HCEC 1CT (cell line): ENCODE data around the gene LZTFL1.
A peak's percentile ranks its signal among the peaks of the same experiment; 100 is the strongest.

Experiments used
- DNase-seq: peaks from one replicate; pipeline ENCODE4 v3.0.0-alpha.2; 2017

The LZTFL1 gene

GRCh38 chr3:45841757-45842491, at the start of gene LZTFL1:
LZTFL1 (minus strand) TSS chr3:45842119; CDS start chr3:45841991, 128 bp downstream.
- peak; percentile 95 for DNase-seq

GRCh38 chr3:45890405-45890804, 48.5 kb upstream of the LZTFL1 start:
- DNase-seq = no peak

GRCh38 chr3:45889337-45889736, 47.4 kb upstream of the LZTFL1 start:
- no peak for DNase-seq

- no peak for DNase-seq
These were observed 46.0 kb upstream of the LZTFL1 start for GRCh38 chr3:45887759-45888511.

- DNase-seq = no peak
These were observed 45.4 kb upstream of the LZTFL1 start for GRCh38 chr3:45887285-45887684.

- DNase-seq = no peak
These were observed 44.2 kb upstream of the LZTFL1 start, which contains the start of gene CCR9 for GRCh38 chr3:45885979-45886705. CCR9 (plus strand) TSS chr3:45886543; CDS start chr3:45894934, 8,391 bp downstream.

GRCh38 chr3:45884368-45885201, 42.7 kb upstream of the LZTFL1 start:
- DNase-seq = no peak

GRCh38 chr3:45881078-45882022, 39.4 kb upstream of the LZTFL1 start:
- peak; percentile 4 for DNase-seq

GRCh38 chr3:45880725-45881077, 38.8 kb upstream of the LZTFL1 start:
- no peak for DNase-seq

GRCh38 chr3:45878124-45878523, 36.2 kb upstream of the LZTFL1 start:
- DNase-seq = no peak

- DNase-seq = no peak
These were observed 32.9 kb upstream of the LZTFL1 start for GRCh38 chr3:45874677-45875346.

- no peak for DNase-seq
These were observed 31.7 kb upstream of the LZTFL1 start for GRCh38 chr3:45873638-45874037.

- DNase-seq = no peak
These were observed 31.1 kb upstream of the LZTFL1 start for GRCh38 chr3:45873036-45873435.

GRCh38 chr3:45872569-45872968, 30.6 kb upstream of the LZTFL1 start:
- no peak for DNase-seq

- no peak for DNase-seq
These were observed 29.9 kb upstream of the LZTFL1 start for GRCh38 chr3:45871780-45872179.

- no peak for DNase-seq
These were observed 28.2 kb upstream of the LZTFL1 start for GRCh38 chr3:45870099-45870498.

GRCh38 chr3:45869638-45870037, 27.7 kb upstream of the LZTFL1 start:
- no peak for DNase-seq

GRCh38 chr3:45868650-45869049, 26.7 kb upstream of the LZTFL1 start:
- DNase-seq = no peak

- DNase-seq = no peak
These were observed 26.3 kb upstream of the LZTFL1 start for GRCh38 chr3:45868213-45868612.

GRCh38 chr3:45865563-45865962, 23.6 kb upstream of the LZTFL1 start:
- DNase-seq = no peak
